Spleen (tissue), 7 donors: Measurements from ENCODE around the gene SLC35E4.

Experiments
- POLR2A ChIP-seq, 3 donors: fragments of 450-650 bp; IDR thresholded peaks; one replicate each; pipeline ENCODE4 v1.5.1; 2017; ENCODE audit warnings: antibody characterized with exemption in 3 of 3, mild to moderate bottlenecking in 1 of 3
- POLR2AphosphoS5 ChIP-seq, 3 donors: sonication (generic); formaldehyde crosslinking; IDR thresholded peaks; one replicate each; pipeline ENCODE4 v1.5.1; 2017; ENCODE audit warnings: antibody characterized with exemption in 3 of 3
- TF ChIP-seq, protein P1 (sequence below), 11 experiments: fragments of 200-600 bp in 7 of 11; fragments of 450-650 bp in 4 of 11; sonication (generic) in 4 of 11; IDR thresholded peaks in 8 of 11; conservative IDR thresholded peaks in 3 of 11; 1 replicate in 7 of 11; 2 replicates in 4 of 11; pipeline versions ENCODE4 v1.4.0 to v1.8.0; 2016 to 2021; ENCODE audit warnings: antibody characterized with exemption in 11 of 11, inconsistent platforms in 4 of 11, mild to moderate bottlenecking in 1 of 11
- donor health status: DM: no; HTN: no; CAD: no; lungs with moderate emphysema.
- donor health status: DM: no; HTN: no; CAD: no.
- donor health status: DM: no; HTN: no; CAD: no.

DNA sequence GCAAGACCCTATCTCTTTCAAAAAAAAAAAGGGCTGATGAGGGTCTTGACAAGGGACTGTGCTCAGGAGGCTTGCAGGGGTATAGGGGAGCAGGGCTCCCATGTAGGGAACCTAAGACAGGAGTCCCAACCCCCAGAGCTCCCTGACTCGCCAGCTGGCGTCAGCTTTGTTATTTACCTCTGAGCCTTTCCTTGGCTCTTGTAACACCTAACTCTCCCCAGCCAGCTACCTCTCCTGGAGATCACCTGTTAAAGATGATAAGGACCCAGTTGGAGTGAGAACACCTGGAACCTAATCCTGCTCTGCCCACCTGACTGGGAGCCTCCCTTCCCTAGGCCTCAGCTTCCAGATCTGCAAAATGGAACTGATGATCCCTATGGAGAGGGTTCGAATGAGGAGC lies 13.2 kb downstream of the SLC35E4 start:
- TF ChIP-seq, protein P1, sequence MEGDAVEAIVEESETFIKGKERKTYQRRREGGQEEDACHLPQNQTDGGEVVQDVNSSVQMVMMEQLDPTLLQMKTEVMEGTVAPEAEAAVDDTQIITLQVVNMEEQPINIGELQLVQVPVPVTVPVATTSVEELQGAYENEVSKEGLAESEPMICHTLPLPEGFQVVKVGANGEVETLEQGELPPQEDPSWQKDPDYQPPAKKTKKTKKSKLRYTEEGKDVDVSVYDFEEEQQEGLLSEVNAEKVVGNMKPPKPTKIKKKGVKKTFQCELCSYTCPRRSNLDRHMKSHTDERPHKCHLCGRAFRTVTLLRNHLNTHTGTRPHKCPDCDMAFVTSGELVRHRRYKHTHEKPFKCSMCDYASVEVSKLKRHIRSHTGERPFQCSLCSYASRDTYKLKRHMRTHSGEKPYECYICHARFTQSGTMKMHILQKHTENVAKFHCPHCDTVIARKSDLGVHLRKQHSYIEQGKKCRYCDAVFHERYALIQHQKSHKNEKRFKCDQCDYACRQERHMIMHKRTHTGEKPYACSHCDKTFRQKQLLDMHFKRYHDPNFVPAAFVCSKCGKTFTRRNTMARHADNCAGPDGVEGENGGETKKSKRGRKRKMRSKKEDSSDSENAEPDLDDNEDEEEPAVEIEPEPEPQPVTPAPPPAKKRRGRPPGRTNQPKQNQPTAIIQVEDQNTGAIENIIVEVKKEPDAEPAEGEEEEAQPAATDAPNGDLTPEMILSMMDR (IDR thresholded peaks at IDR 0.05 in 8 of 11, conservative IDR thresholded peaks at IDR 0.05 in 3 of 11), result no peak
- TF ChIP-seq POLR2A (IDR thresholded peaks at IDR 0.05) (no peak), POLR2AphosphoS5 (IDR thresholded peaks at IDR 0.05) (no peak)
